T-helper 1 cell treated with Interleukin-12 subunit alpha and Interleukin-12 subunit beta and Interleukin-4 antibody, amounts not matched to agents 30 μg/mL and 1 μg/mL, for 36 hours (primary cell): ENCODE measurements around the gene PTPN11.
"Not testable (repeated sequence)": the region's sequence is repeated elsewhere in the genome, so short reads cannot be mapped to it uniquely, and the experiment has no call there.

Experiments
- H3K27ac Mint-ChIP-seq: one replicate; pipeline ENCODE4 v1.8.0; 2021; ENCODE audit warnings: mild to moderate bottlenecking, mixed read lengths
- H3K27me3 Mint-ChIP-seq: one replicate; pipeline ENCODE4 v1.8.0; 2021; ENCODE audit warnings: low read depth, mixed read lengths
- H3K36me3 Mint-ChIP-seq: one replicate; pipeline ENCODE4 v1.8.0; 2021; ENCODE audit warnings: low read depth, mixed read lengths
- H3K4me1 Mint-ChIP-seq: one replicate; pipeline ENCODE4 v1.8.0; 2021; ENCODE audit warnings: low read depth, mixed read lengths
- H3K4me3 Mint-ChIP-seq: one replicate; pipeline ENCODE4 v1.8.0; 2021; ENCODE audit warnings: mild to moderate bottlenecking, moderate library complexity, mixed read lengths
- H3K9me3 Mint-ChIP-seq: one replicate; pipeline ENCODE4 v1.8.0; 2021; ENCODE audit warnings: mixed read lengths

PTPN11 gene

GRCh38 chr12:112401054-112401453, 17.7 kb upstream of the PTPN11 start:
- no peaks in the 10 kb centered on the region for H3K9me3 Mint-ChIP-seq
- H3K27me3 Mint-ChIP-seq, result peaks cover 5% of the 10 kb centered on the region
- H3K36me3 Mint-ChIP-seq, result peaks cover 16% of the 10 kb centered on the region
- no peak overlapping the region for H3K27ac Mint-ChIP-seq
- H3K4me3 Mint-ChIP-seq, result no peak overlapping the region
- H3K4me1 Mint-ChIP-seq, result no peaks in the 10 kb centered on the region

- Mint-ChIP-seq H3K4me1 (peaks cover 1% of the 10 kb centered on the region), H3K9me3 (no peaks in the 10 kb centered on the region), H3K36me3 (peaks cover 22% of the 10 kb centered on the region), H3K27me3 (peaks cover under 1% of the 10 kb centered on the region), H3K27ac (no peak overlapping the region), H3K4me3 (no peak overlapping the region)
These were observed 16.7 kb upstream of the PTPN11 start for GRCh38 chr12:112401903-112402498.

GRCh38 chr12:112406519-112407488, 11.9 kb upstream of the PTPN11 start:
- Mint-ChIP-seq H3K36me3 (peaks cover 45% of the 10 kb centered on the region), H3K27me3 (no peaks in the 10 kb centered on the region), H3K27ac (no peak overlapping the region), H3K4me1 (peaks cover 26% of the 10 kb centered on the region), H3K9me3 (no peaks in the 10 kb centered on the region), H3K4me3 (peak overlapping the region; percentile 99)

- not testable (repeated sequence) for H3K27me3 Mint-ChIP-seq, H3K9me3 Mint-ChIP-seq
- peaks cover 45% of the 10 kb centered on the region for H3K36me3 Mint-ChIP-seq
- peak overlapping the region; percentile 99 for H3K4me3 Mint-ChIP-seq
- H3K4me1 Mint-ChIP-seq, result peaks cover 26% of the 10 kb centered on the region
- H3K27ac Mint-ChIP-seq, result peak overlapping the region; percentile 17
These were observed 11.1 kb upstream of the PTPN11 start for GRCh38 chr12:112407683-112408082.

GRCh38 chr12:112408621-112409020, 10.1 kb upstream of the PTPN11 start:
- Mint-ChIP-seq H3K9me3 (no peaks in the 10 kb centered on the region), H3K27ac (peak overlapping the region; percentile 99), H3K36me3 (peaks cover 45% of the 10 kb centered on the region), H3K4me1 (peaks cover 26% of the 10 kb centered on the region), H3K4me3 (peak overlapping the region; percentile 99), H3K27me3 (no peaks in the 10 kb centered on the region)

- Mint-ChIP-seq H3K4me1 (peaks cover 26% of the 10 kb centered on the region), H3K4me3 (peak within 1 kb of the TSS; percentile 99), H3K36me3 (peaks cover 45% of the 10 kb centered on the region), H3K27ac (peak within 1 kb of the TSS; percentile 99), H3K27me3 (no peaks in the 10 kb centered on the region), H3K9me3 (no peaks in the 10 kb centered on the region)
These were observed 9.5 kb upstream of the PTPN11 start, which contains the start of gene RPL6 for GRCh38 chr12:112409064-112409905. Gene RPL6 (minus strand): TSS chr12:112409605. CDS start chr12:112408656, 949 bp downstream.

GRCh38 chr12:112409906-112410244, 8.9 kb upstream of the PTPN11 start:
- Mint-ChIP-seq H3K4me3 (peak overlapping the region; percentile 99), H3K9me3 (no peaks in the 10 kb centered on the region), H3K27me3 (no peaks in the 10 kb centered on the region), H3K4me1 (peaks cover 27% of the 10 kb centered on the region), H3K36me3 (peaks cover 41% of the 10 kb centered on the region), H3K27ac (no peak overlapping the region)

- Mint-ChIP-seq H3K27ac (no peak overlapping the region), H3K9me3 (no peaks in the 10 kb centered on the region), H3K27me3 (no peaks in the 10 kb centered on the region), H3K36me3 (peaks cover 4% of the 10 kb centered on the region), H3K4me1 (peaks cover 10% of the 10 kb centered on the region), H3K4me3 (no peak overlapping the region)
These were observed 4.7 kb upstream of the PTPN11 start for GRCh38 chr12:112413855-112414625.

- not testable (repeated sequence) for H3K9me3 Mint-ChIP-seq, H3K27me3 Mint-ChIP-seq, H3K4me3 Mint-ChIP-seq, H3K36me3 Mint-ChIP-seq
- H3K27ac Mint-ChIP-seq, result peak overlapping the region; percentile 41
- peaks cover 16% of the 10 kb centered on the region for H3K4me1 Mint-ChIP-seq
These were observed 3.3 kb upstream of the PTPN11 start for GRCh38 chr12:112415457-112415856.

GRCh38 chr12:112418273-112418607, 507 bp upstream of the PTPN11 start:
- H3K4me1 Mint-ChIP-seq, result peaks cover 26% of the 10 kb centered on the region
- H3K36me3 Mint-ChIP-seq, result peaks cover 6% of the 10 kb centered on the region
- H3K9me3 Mint-ChIP-seq, result no peaks in the 10 kb centered on the region
- no peaks in the 10 kb centered on the region for H3K27me3 Mint-ChIP-seq
- H3K27ac Mint-ChIP-seq, result peak overlapping the region; percentile 96
- peak overlapping the region; percentile 90 for H3K4me3 Mint-ChIP-seq

GRCh38 chr12:112419297-112420133, 768 bp downstream of the PTPN11 start:
- Mint-ChIP-seq H3K36me3 (peaks cover 6% of the 10 kb centered on the region), H3K27ac (peak overlapping the region; percentile 90), H3K4me1 (peaks cover 32% of the 10 kb centered on the region), H3K9me3 (no peaks in the 10 kb centered on the region), H3K4me3 (peak overlapping the region; percentile 89), H3K27me3 (no peaks in the 10 kb centered on the region)

GRCh38 chr12:112420740-112421139, 2.0 kb downstream of the PTPN11 start:
- H3K4me3 Mint-ChIP-seq, result peak overlapping the region; percentile 23
- H3K36me3 Mint-ChIP-seq, result peaks cover 6% of the 10 kb centered on the region
- no peaks in the 10 kb centered on the region for H3K27me3 Mint-ChIP-seq
- H3K9me3 Mint-ChIP-seq, result no peaks in the 10 kb centered on the region
- H3K27ac Mint-ChIP-seq, result peak overlapping the region; percentile 28
- H3K4me1 Mint-ChIP-seq, result peaks cover 30% of the 10 kb centered on the region

GRCh38 chr12:112421363-112421762, 2.6 kb downstream of the PTPN11 start:
- Mint-ChIP-seq H3K27ac (peak overlapping the region; percentile 1), H3K4me3 (no peak overlapping the region), H3K27me3 (no peaks in the 10 kb centered on the region), H3K4me1 (peaks cover 30% of the 10 kb centered on the region), H3K36me3 (peaks cover 6% of the 10 kb centered on the region), H3K9me3 (no peaks in the 10 kb centered on the region)
